IMR-90 (cell line): ENCODE data around the gene DDX6. TPM values are rescaled to one million over a fixed set of nuclear protein-coding genes. Genes with fewer than 3 reads are reported as not detected.

Experiments used
- ATAC-seq: fragments of 200-7000 bp; cut with Tn5 transposase; 2 replicates; pipeline ENCODE4 v1.9.1; 2020; ENCODE audit warnings: low read depth, mild to moderate bottlenecking, moderate library complexity
- BruUV-seq: library from RNA; stranded (reverse); fragments of 400-500 nt; replicated peaks from 2 replicates; lab custom pipeline; 2021; lab: Mats Ljungman, UMichigan
- CTCF ChIA-PET: fragments of 300-600 bp; formaldehyde crosslinking; extraction: SDS; loops from one replicate; lab custom pipeline; 2021; ENCODE audit warnings: antibody characterized with exemption; lab: Yijun Ruan, JAX
- POLR2A ChIA-PET: fragments of 300-600 bp; sonication (Branson Sonifier 250); formaldehyde crosslinking; loops from one replicate; lab custom pipeline; 2022; ENCODE audit warnings: antibody characterized with exemption; ENCODE audit not compliant: unreplicated experiment; lab: Charles Lee
- DNase-seq: peaks from one replicate; pipeline ENCODE4 v3.0.0; 2013
- H2AFZ ChIP-seq: replicated peaks from 2 replicates; pipeline ENCODE3; 2013; ENCODE audit warnings: low read length, mild to moderate bottlenecking; ENCODE audit not compliant: poor library complexity
- H2AK5ac ChIP-seq: 2 replicates; pipeline ENCODE4 v1.6.1; 2013; ENCODE audit warnings: low read depth, low read length, inconsistent platforms
- H2AK9ac ChIP-seq: replicated peaks from 2 replicates; pipeline ENCODE3; 2013; ENCODE audit warnings: mild to moderate bottlenecking, low read depth, low read length, moderate library complexity; ENCODE audit not compliant: poor library complexity
- H2BK120ac ChIP-seq: 2 replicates; pipeline ENCODE4 v1.6.1; 2013; ENCODE audit warnings: low read depth, low read length, inconsistent platforms
- H2BK15ac ChIP-seq: 3 replicates; pipeline ENCODE4 v1.6.1; 2013; ENCODE audit warnings: low read depth, low read length, inconsistent platforms
- H2BK20ac ChIP-seq: 2 replicates; pipeline ENCODE4 v1.6.1; 2013; ENCODE audit warnings: low read depth, mild to moderate bottlenecking, inconsistent platforms, low read length, moderate library complexity
- H2BK5ac ChIP-seq: 2 replicates; pipeline ENCODE4 v1.6.1; 2013; ENCODE audit warnings: mild to moderate bottlenecking, low read depth, low read length, inconsistent platforms; ENCODE audit not compliant: poor library complexity, severe bottlenecking
- H3K14ac ChIP-seq: replicated peaks from 2 replicates; pipeline ENCODE4 v1.6.1; 2013; ENCODE audit warnings: low read depth, low read length, inconsistent platforms
- H3K18ac ChIP-seq: 2 replicates; pipeline ENCODE4 v1.6.1; 2013; ENCODE audit warnings: low read depth, low read length, control low read depth
- H3K23ac ChIP-seq: 2 replicates; pipeline ENCODE4 v1.6.1; 2013; ENCODE audit warnings: low read depth, low read length, inconsistent platforms
- H3K27ac ChIP-seq: 2 replicates; pipeline ENCODE4 v1.5.1; 2013; ENCODE audit warnings: mild to moderate bottlenecking, control low read depth, low read length; ENCODE audit not compliant: insufficient read depth
- H3K27me3 ChIP-seq: 2 replicates; pipeline ENCODE4 v1.6.1; 2013; ENCODE audit warnings: low read length; ENCODE audit not compliant: control insufficient read depth, insufficient read depth
- H3K36me3 ChIP-seq: 2 replicates; pipeline ENCODE4 v1.6.1; 2013; ENCODE audit warnings: low read length, mixed read lengths; ENCODE audit not compliant: control insufficient read depth, insufficient read depth
- H3K4ac ChIP-seq: 2 replicates; pipeline ENCODE4 v1.6.1; 2013; ENCODE audit warnings: low read depth, low read length, inconsistent platforms
- H3K4me1 ChIP-seq: 2 replicates; pipeline ENCODE4 v1.6.1; 2013; ENCODE audit warnings: low read length, mixed read lengths; ENCODE audit not compliant: control insufficient read depth, insufficient read depth
- H3K4me2 ChIP-seq: 2 replicates; pipeline ENCODE4 v1.6.1; 2013; ENCODE audit warnings: low read depth, mild to moderate bottlenecking, control low read depth, low read length, moderate library complexity
- H3K4me3 ChIP-seq: 2 replicates; pipeline ENCODE4 v1.5.1; 2013; ENCODE audit warnings: low read depth, mild to moderate bottlenecking, control low read depth, low read length, moderate library complexity; ENCODE audit not compliant: insufficient read depth
- H3K56ac ChIP-seq: 2 replicates; pipeline ENCODE4 v1.6.1; 2013; ENCODE audit warnings: low read length, inconsistent platforms; ENCODE audit not compliant: insufficient read depth; ENCODE audit errors: extremely low read depth
- H3K79me1 ChIP-seq, 2 experiments: 2 replicates each; pipeline ENCODE4 v1.6.1; 2013; ENCODE audit warnings: low read length in 2 of 2, inconsistent platforms in 1 of 2, low read depth in 1 of 2
- H3K9ac ChIP-seq: 2 replicates; pipeline ENCODE4 v1.6.1; 2013; ENCODE audit warnings: low read depth, low read length, control low read depth
- H3K9me1 ChIP-seq: 2 replicates; pipeline ENCODE4 v1.6.1; 2013; ENCODE audit warnings: low read length, inconsistent platforms; ENCODE audit not compliant: insufficient read depth
- H3K9me3 ChIP-seq: 2 replicates; pipeline ENCODE4 v1.6.1; 2013; ENCODE audit warnings: low read length; ENCODE audit not compliant: control insufficient read depth, insufficient read depth
- H4K20me1 ChIP-seq: 2 replicates; pipeline ENCODE4 v1.6.1; 2013; ENCODE audit warnings: low read length, inconsistent platforms; ENCODE audit not compliant: insufficient read depth
- H4K5ac ChIP-seq: 2 replicates; pipeline ENCODE4 v1.6.1; 2013; ENCODE audit warnings: mild to moderate bottlenecking, low read depth, low read length, control low read depth
- H4K8ac ChIP-seq, 2 experiments: 2 replicates each; pipeline ENCODE4 v1.6.1; 2013; ENCODE audit warnings: low read depth in 2 of 2, low read length in 2 of 2, control low read depth in 1 of 2, inconsistent platforms in 1 of 2
- H4K91ac ChIP-seq: 2 replicates; pipeline ENCODE4 v1.6.1; 2013; ENCODE audit warnings: low read depth, low read length, inconsistent platforms; ENCODE audit not compliant: insufficient read depth
- BHLHE40 ChIP-seq: fragments of 150-350 bp; IDR thresholded peaks from 2 replicates; pipeline ENCODE4 v1.6.1; 2016; ENCODE audit warnings: mild to moderate bottlenecking, low read depth, low read length
- CEBPB ChIP-seq: IDR thresholded peaks from 2 replicates; pipeline ENCODE4 v1.6.1; 2012; ENCODE audit warnings: low read depth, low read length, improper control_type of control experiment
- CHD1 ChIP-seq: IDR thresholded peaks from 2 replicates; pipeline ENCODE4 v1.6.1; 2012; ENCODE audit warnings: low read depth, low read length, improper control_type of control experiment
- FOS ChIP-seq: fragments of 150-350 bp; IDR thresholded peaks from 2 replicates; pipeline ENCODE4 v1.6.1; 2016; ENCODE audit warnings: low read depth, low read length
- MAFK ChIP-seq: IDR thresholded peaks from 2 replicates; pipeline ENCODE4 v1.6.1; 2012; ENCODE audit warnings: low read depth, low read length, improper control_type of control experiment
- MAZ ChIP-seq: IDR thresholded peaks from 2 replicates; pipeline ENCODE4 v1.6.1; 2012; ENCODE audit warnings: low read depth, mild to moderate bottlenecking, low read length, improper control_type of control experiment, moderate library complexity, borderline replicate concordance
- MXI1 ChIP-seq: IDR thresholded peaks from 2 replicates; pipeline ENCODE4 v1.6.1; 2012; ENCODE audit warnings: low read depth, mild to moderate bottlenecking, low read length, moderate library complexity, borderline replicate concordance
- NFE2L2 ChIP-seq: fragments of 150-350 bp; IDR thresholded peaks from 2 replicates; pipeline ENCODE4 v1.6.1; 2016; ENCODE audit warnings: low read depth, mild to moderate bottlenecking, low read length
- RAD21 ChIP-seq: IDR thresholded peaks from 2 replicates; pipeline ENCODE4 v1.6.1; 2012; ENCODE audit warnings: low read length, improper control_type of control experiment
- RCOR1 ChIP-seq: IDR thresholded peaks from 2 replicates; pipeline ENCODE4 v1.6.1; 2012; ENCODE audit warnings: mild to moderate bottlenecking, low read length, improper control_type of control experiment; ENCODE audit not compliant: insufficient replicate concordance
- SMC3 ChIP-seq: fragments of 150-350 bp; IDR thresholded peaks from 2 replicates; pipeline ENCODE4 v1.6.1; 2016; ENCODE audit warnings: low read depth, mild to moderate bottlenecking, antibody characterized with exemption, low read length, moderate library complexity
- WGBS, 2 experiments: methylation state at CpG; one replicate each; pipeline versions ENCODE4 v1.1.5 to v1.1.7; 2013; ENCODE audit warnings: missing lambda C conversion rate in 2 of 2; ENCODE audit not compliant: insufficient read length in 1 of 2; ENCODE audit errors: extremely low coverage in 2 of 2; 5-methylcytosine and 5-hydroxymethylcytosine counted together
- dilution Hi-C: fragments of 300-500 bp; cut with HindIII; formaldehyde crosslinking; loops from one replicate; pipeline ENCODE4 v1.14.3; 2018; ENCODE audit warnings: low sequenced_read_pairs; ENCODE audit not compliant: unreplicated experiment
- in situ Hi-C: fragments of 300-500 bp; cut with MboI; formaldehyde crosslinking; loops from 3 replicates; pipeline ENCODE4 v1.14.3; 2019; ENCODE audit warnings: low sequenced_read_pairs, inconsistent platforms, mixed read lengths
- intact Hi-C: fragments of 100-400 bp; cut with micrococcal nuclease; formaldehyde crosslinking; loops from 2 replicates; pipeline ENCODE4 v1.10.0; 2022
- polyA plus RNA-seq, 3 experiments: library from polyadenylated mRNA; depleted of rRNA; stranded (reverse); fragments of >200 nt; gene quantifications; 2 replicates each; pipeline ENCODE4 v1.2.3, GENCODE V29; 2012; ENCODE audit warnings: low replicate concordance in 1 of 3
- total RNA-seq: library from RNA; depleted of rRNA; stranded (reverse); fragments of >200 nt; gene quantifications from 2 replicates; pipeline ENCODE4 v1.2.3, GENCODE V29; 2012
- TF ChIP-seq, protein P1 (sequence below): fragments of 150-350 bp; IDR thresholded peaks from 2 replicates; pipeline ENCODE4 v1.6.1; 2016; ENCODE audit warnings: low read depth, mild to moderate bottlenecking, low read length, moderate library complexity, borderline replicate concordance
- TF ChIP-seq, protein P2 (sequence below): conservative IDR thresholded peaks from 2 replicates; pipeline ENCODE4 v1.5.1; 2012; ENCODE audit warnings: mild to moderate bottlenecking, low read depth, low read length, improper control_type of control experiment
- TF ChIP-seq, protein P3 (sequence below): fragments of 150-350 bp; IDR thresholded peaks from 2 replicates; pipeline ENCODE4 v1.6.1; 2017; ENCODE audit warnings: mild to moderate bottlenecking, antibody characterized with exemption, low read length, low read depth

The DDX6 gene
- total and polyA plus RNA-seq, 2 of the 4 experiments (the other 2 are of a cell fraction) = 19.2 to 197 TPM

DNA sequence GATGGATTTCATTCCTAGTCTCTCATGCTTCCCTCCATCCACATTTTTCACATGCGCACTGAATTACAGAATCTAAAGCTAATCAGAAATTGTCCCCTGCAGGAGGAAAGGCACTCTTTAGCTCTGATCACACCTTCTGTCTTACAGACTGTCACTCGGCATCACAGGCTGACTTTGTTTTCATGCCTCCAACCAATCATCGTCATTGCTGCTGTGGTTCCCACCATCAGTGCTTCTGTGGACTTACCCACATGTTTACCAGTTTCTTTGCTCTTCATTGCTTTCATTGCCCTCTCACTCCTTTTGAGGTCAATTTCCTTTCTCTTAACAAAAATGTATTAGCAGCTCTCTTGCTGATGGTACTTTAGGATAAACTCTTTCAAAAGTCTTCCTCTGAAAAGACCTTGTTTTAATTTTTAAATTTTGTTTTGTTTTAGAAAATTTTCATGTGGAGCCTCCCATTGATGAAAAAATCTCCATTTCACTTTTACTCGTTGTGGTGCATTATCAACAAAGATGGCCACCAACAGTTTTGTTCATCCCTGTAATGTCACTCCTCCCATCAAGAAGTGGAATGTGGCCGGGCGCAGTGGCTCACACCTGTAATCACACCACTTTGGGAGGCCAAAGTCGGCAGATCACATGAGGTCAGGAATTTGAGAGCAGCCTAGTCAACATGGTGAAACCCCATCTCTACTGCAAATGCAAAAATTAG is 91.3 kb downstream of the DDX6 start:
- Histone ChIP-seq H2BK5ac (no peak overlapping the region), H3K27ac (no peak overlapping the region), H3K4ac (no peak overlapping the region), H3K9ac (no peak overlapping the region), H3K27me3 (no peaks in the 10 kb centered on the region), H2BK15ac (no peak overlapping the region), H3K23ac (no peak overlapping the region), H4K91ac (no peak overlapping the region), H3K9me1 (no peaks in the 10 kb centered on the region), H3K4me2 (no peak overlapping the region), H2AFZ (peak overlapping the region; percentile 53), H3K18ac (no peak overlapping the region), H3K4me3 (no peak overlapping the region), H3K14ac (no peak overlapping the region), H3K79me1 (no peaks in the 10 kb centered on the region), H4K20me1 (no peaks in the 10 kb centered on the region), H3K36me3 (no peaks in the 10 kb centered on the region), H2BK20ac (no peak overlapping the region), H4K5ac (no peak overlapping the region), H3K9me3 (peaks cover 4% of the 10 kb centered on the region; the same call in 1 of the 2 replicates), H2BK120ac (no peak overlapping the region), H2AK5ac (no peak overlapping the region), H4K8ac (no peak overlapping the region), H2AK9ac (no peak overlapping the region), H3K56ac (no peak overlapping the region), H3K4me1 (no peaks in the 10 kb centered on the region)
- TF ChIP-seq, protein P1, sequence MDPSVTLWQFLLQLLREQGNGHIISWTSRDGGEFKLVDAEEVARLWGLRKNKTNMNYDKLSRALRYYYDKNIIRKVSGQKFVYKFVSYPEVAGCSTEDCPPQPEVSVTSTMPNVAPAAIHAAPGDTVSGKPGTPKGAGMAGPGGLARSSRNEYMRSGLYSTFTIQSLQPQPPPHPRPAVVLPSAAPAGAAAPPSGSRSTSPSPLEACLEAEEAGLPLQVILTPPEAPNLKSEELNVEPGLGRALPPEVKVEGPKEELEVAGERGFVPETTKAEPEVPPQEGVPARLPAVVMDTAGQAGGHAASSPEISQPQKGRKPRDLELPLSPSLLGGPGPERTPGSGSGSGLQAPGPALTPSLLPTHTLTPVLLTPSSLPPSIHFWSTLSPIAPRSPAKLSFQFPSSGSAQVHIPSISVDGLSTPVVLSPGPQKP = no peak
- no peak for TF ChIP-seq RAD21
- no peak for TF ChIP-seq CHD1
- TF ChIP-seq BHLHE40 = no peak
- TF ChIP-seq MAZ = no peak
- TF ChIP-seq RCOR1 = no peak
- TF ChIP-seq CEBPB = no peak
- no peak for TF ChIP-seq MAFK
- TF ChIP-seq FOS = no peak
- TF ChIP-seq NFE2L2 = no peak
- TF ChIP-seq, protein P2, sequence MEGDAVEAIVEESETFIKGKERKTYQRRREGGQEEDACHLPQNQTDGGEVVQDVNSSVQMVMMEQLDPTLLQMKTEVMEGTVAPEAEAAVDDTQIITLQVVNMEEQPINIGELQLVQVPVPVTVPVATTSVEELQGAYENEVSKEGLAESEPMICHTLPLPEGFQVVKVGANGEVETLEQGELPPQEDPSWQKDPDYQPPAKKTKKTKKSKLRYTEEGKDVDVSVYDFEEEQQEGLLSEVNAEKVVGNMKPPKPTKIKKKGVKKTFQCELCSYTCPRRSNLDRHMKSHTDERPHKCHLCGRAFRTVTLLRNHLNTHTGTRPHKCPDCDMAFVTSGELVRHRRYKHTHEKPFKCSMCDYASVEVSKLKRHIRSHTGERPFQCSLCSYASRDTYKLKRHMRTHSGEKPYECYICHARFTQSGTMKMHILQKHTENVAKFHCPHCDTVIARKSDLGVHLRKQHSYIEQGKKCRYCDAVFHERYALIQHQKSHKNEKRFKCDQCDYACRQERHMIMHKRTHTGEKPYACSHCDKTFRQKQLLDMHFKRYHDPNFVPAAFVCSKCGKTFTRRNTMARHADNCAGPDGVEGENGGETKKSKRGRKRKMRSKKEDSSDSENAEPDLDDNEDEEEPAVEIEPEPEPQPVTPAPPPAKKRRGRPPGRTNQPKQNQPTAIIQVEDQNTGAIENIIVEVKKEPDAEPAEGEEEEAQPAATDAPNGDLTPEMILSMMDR = no peak
- TF ChIP-seq, protein P3, sequence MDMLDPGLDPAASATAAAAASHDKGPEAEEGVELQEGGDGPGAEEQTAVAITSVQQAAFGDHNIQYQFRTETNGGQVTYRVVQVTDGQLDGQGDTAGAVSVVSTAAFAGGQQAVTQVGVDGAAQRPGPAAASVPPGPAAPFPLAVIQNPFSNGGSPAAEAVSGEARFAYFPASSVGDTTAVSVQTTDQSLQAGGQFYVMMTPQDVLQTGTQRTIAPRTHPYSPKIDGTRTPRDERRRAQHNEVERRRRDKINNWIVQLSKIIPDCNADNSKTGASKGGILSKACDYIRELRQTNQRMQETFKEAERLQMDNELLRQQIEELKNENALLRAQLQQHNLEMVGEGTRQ = no peak
- TF ChIP-seq SMC3 = no peak
- TF ChIP-seq MXI1 = no peak
- no TSS peak for BruUV-seq
- 68% methylated on average over 3 of the region's 7 CpGs; no CpG with 5 or more reads in 1 of the 2 experiments for WGBS, 2 experiments
- DNase-seq = no peak
- intact Hi-C loops (no loop called here), dilution Hi-C loops (no loop called here), in situ Hi-C loops (no loop called here)
- ChIA-PET CTCF (interaction anchor here (2.8 kb wide), 1 partner anchor 10 kb away, joined by 8 read pairs; no protein-coding TSS in a partner anchor), POLR2A (interaction anchor here (0.6 kb wide), 1 partner anchor 61 kb away, joined by 3 read pairs; no protein-coding TSS in a partner anchor)
- no peak for ATAC-seq
